ENCODE data around the gene PARP15.

PARP15 gene

DNA sequence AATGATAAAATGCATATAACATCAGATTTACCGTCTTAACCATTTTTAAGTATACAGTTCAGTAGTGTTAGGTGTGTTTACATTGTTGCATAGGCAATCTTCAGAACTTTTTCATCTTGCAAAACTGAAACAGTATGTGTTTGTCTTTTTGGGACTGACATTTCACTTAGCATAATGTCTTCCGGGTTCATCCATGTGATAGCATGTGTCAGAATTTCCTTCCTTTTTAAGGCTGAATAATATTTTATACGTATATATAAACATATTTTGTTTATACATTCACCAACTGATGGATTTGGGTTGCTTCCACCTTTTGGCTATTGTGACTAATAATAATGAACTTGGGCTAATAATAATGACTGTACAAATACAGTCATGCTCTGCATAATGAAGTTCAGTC is 3.0 kb downstream of the PARP15 start:
- TF ChIP-seq, protein P1, sequence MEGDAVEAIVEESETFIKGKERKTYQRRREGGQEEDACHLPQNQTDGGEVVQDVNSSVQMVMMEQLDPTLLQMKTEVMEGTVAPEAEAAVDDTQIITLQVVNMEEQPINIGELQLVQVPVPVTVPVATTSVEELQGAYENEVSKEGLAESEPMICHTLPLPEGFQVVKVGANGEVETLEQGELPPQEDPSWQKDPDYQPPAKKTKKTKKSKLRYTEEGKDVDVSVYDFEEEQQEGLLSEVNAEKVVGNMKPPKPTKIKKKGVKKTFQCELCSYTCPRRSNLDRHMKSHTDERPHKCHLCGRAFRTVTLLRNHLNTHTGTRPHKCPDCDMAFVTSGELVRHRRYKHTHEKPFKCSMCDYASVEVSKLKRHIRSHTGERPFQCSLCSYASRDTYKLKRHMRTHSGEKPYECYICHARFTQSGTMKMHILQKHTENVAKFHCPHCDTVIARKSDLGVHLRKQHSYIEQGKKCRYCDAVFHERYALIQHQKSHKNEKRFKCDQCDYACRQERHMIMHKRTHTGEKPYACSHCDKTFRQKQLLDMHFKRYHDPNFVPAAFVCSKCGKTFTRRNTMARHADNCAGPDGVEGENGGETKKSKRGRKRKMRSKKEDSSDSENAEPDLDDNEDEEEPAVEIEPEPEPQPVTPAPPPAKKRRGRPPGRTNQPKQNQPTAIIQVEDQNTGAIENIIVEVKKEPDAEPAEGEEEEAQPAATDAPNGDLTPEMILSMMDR (conservative IDR thresholded peaks at IDR 0.05; ENCODE audit: low read depth) = no peak
- POLR2A ChIA-PET (ENCODE audit: low non-redundant PET) = no interaction called here
- DNase-seq (ENCODE audit: low spot score) = no peak
- H3K27ac ChIP-seq = no peak overlapping the region
- CTCF ChIA-PET = no interaction called here

DNA sequence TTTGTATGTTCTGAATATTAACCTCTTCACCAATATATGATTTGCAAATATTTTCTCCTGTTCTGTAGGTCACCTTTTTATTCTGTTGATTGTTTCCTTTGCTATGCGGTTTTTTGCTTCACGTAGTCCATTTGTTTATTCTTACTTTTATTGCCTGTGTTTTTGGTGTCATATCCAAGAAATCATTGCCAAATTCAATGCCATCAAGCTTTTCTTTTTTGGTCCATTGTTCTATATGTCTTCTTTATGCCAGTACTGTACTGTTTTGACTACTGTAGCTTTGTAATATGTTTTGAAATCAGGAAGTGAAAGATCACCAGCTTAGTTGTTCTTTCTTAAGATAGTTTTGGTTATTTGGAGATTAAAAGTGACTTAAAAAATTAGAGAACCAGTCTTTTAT is 4.2 kb downstream of the PARP15 start:
- ChIA-PET CTCF (interaction anchor here (0.7 kb wide), 2 partner anchors 175 to 616 kb away, joined by 3 read pairs; no protein-coding TSS in a partner anchor), POLR2A (ENCODE audit: low non-redundant PET) (no interaction called here)
- H3K27ac ChIP-seq = no peak overlapping the region
- TF ChIP-seq, protein P1 (conservative IDR thresholded peaks at IDR 0.05; ENCODE audit: low read depth) = no peak
- no peak for DNase-seq (ENCODE audit: low spot score)

DNA sequence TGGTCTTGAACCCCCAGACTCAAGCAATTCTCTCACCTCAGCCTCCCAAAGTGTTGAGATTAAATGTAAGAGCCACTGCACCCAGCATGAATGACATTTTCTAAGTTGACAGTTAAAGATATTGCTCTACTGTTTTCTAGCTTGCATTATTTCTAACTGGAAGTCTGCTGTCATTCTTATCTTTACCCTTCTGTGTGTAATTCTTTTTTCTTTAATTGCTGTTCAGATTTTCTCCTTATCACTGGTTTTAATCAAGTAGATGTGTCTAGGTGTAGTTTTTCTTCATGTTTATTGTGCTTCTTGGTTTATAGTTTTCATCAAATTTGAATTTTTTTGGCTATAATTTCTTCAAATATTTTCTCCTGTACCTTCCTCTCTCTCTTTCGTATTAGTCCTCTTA is 4.9 kb downstream of the PARP15 start:
- no peak for DNase-seq (ENCODE audit: low spot score)
- no peak overlapping the region for H3K27ac ChIP-seq
- TF ChIP-seq, protein P1 (conservative IDR thresholded peaks at IDR 0.05; ENCODE audit: low read depth) = no peak
- POLR2A ChIA-PET (ENCODE audit: low non-redundant PET) = no interaction called here
- CTCF ChIA-PET = interaction anchor here (0.6 kb wide), 1 partner anchor 453 kb away, joined by 3 read pairs; no protein-coding TSS in a partner anchor

DNA sequence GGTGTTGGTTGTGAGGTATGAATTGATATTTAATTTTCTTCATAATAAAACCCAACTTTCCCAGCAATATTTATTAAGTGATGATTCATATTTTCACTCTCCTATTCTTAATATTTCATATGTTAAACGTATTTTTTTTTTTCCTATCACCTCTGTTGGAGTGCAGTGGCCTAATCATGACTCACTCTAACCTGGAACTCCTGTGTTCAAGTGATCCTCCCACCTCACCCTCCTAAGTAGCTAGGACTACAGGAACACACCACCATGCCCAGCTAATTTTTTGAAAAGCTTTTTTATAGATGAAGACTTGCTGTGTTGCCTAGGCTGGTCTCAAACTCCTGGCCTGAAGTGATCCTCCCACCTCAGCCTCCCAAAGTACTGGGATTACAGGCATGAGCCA is 8.6 kb downstream of the PARP15 start:
- POLR2A ChIA-PET (ENCODE audit: low non-redundant PET) = no interaction called here

DNA sequence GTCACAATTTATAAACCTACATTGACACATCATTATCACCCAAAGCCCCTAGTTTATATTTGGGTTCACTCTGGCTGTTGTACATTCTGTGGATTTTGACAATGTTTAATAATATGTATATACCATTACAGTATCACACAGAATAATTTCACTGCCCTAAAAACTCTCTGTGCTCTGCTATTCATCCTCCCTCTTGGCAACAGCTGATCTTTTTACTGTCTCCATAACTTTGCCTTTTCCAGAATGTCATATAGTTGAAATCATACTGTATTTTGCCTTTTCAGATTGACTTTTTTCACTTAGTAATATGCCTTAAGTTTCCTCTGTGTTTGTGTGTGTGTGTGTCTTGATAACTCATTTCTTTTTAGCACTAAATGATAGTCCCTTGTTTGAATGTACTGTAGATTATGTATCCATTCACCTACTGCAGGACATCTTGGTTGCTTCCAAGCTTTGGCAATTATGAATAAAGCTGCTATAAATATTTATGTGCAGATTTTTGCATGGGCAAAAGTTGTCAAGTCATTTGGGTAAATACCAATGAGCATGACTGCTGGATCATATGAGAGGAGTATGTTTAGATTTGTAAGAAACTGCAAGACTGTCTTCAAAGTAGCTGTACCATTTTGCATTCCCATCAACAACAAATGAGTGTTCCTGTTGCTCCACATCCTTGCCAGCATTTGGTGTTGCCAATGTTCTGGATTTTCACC is 9.5 kb downstream of the PARP15 start:
- ChIA-PET CTCF (no interaction called here), POLR2A (ENCODE audit: low non-redundant PET) (no interaction called here)
- H3K27ac ChIP-seq = no peak overlapping the region
- DNase-seq (ENCODE audit: low spot score) = no peak
- TF ChIP-seq, protein P1 (conservative IDR thresholded peaks at IDR 0.05; ENCODE audit: low read depth) = no peak

More for the DNA sequence above, 8.6 kb downstream of the PARP15 start:
- DNase-seq (ENCODE audit: low spot score) = no peak
- no peak overlapping the region for H3K27ac ChIP-seq
- CTCF ChIA-PET = interaction anchor here (0.7 kb wide), 1 partner anchor 620 kb away, joined by 3 read pairs; no protein-coding TSS in a partner anchor
- TF ChIP-seq, protein P1 (conservative IDR thresholded peaks at IDR 0.05; ENCODE audit: low read depth) = no peak

DNA sequence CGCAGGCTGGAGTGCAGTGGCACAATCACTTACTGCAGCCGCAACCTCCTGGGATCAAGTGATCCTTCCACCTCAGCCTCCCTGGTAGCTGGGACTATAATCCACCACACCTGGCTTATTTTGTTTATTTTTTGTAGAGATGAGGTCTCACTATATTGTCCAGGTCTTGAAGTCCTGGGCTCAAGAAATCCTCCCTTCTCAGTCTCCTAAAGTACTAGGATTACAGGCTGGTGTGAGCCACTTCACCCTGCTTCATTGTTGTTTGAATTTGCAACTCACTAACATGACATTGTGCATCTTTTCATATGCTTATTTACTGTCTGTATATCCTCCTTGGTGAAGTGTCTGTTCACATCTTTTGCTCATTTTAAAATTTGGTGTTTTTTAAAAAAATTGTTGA is 10.1 kb downstream of the PARP15 start:
- ChIA-PET POLR2A (ENCODE audit: low non-redundant PET) (no interaction called here), CTCF (no interaction called here)
- DNase-seq (ENCODE audit: low spot score) = no peak
- no peak overlapping the region for H3K27ac ChIP-seq
- TF ChIP-seq, protein P1 (conservative IDR thresholded peaks at IDR 0.05; ENCODE audit: low read depth) = no peak
